ENCODE results near the gene BEST2.

BEST2 gene

DNA sequence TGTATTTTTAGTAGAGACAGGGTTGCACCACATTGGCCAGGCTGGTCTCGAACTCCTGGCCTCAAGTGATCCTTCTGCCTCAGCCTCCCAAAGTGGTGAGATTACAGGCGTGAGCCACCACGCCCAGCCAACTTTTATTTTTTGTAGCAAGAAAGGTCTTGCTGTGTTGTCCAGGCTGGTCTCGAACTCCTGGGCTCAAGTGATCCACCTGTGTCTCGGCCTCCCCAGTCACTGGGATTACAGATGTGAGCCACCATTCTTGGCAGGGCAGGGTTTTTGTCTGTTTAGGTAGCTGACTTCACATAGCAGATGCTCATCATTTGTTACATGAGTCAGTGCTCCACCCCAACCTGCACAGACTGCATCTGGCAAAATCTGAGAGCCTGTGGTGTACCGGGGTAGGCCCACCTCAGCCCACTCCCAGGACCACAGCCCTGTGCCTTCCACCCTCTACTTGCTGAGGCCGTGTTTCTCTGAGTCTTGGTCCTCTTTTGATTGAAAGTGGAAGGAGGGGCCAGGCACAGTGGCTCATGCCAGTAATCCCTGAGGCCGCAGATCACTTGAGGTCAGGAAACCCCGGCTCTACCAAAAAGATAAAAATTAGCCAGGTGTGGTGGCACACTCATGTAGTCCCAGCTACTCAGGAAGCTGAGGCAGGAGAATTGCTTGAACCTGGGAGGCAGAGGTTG is 23.7 kb upstream of the BEST2 start:
- Histone ChIP-seq H3K27me3 (replicated peaks; ENCODE audit: control insufficient read depth, insufficient read depth, low read length, poor library complexity, severe bottlenecking) (no peaks in the 10 kb centered on the region), H3K4me3 (ENCODE audit: insufficient read depth, low read depth, low read length, poor library complexity, severe bottlenecking) (no peak overlapping the region), H3K36me3 (ENCODE audit: control insufficient read depth, insufficient read depth, low read length) (peaks cover 34% of the 10 kb centered on the region), H3K4me1 (ENCODE audit: control insufficient read depth, insufficient read depth, low read length, poor library complexity, severe bottlenecking) (peaks cover 8% of the 10 kb centered on the region), H3K27ac (ENCODE audit: insufficient read depth, low read length, poor library complexity, severe bottlenecking) (no peak overlapping the region), H3K9me3 (ENCODE audit: control insufficient read depth, low read length) (no peaks in the 10 kb centered on the region)
- DNase-seq: no peak

DNA sequence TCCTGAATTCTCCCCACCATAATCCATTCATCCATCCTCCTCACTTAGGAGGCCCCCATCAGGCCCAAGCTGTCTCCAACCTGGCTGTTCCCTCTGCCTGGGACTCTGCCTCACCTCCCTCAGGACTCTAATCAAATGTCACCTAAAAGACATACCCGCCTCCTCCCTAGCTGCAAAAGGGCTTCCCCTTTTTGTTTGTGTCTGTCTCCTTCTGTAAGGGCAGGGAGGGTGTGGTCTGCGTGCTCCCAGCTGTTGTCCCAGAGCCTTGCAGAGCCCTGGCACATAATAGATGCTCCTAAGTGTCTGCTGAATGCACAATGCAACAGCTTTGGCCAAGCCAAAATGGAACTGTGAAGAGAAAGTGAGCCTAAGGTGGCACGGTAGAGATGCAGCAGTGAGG is 21.5 kb upstream of the BEST2 start:
- peaks cover 15% of the 10 kb centered on the region for H3K4me1 ChIP-seq (ENCODE audit: control insufficient read depth, insufficient read depth, low read length, poor library complexity, severe bottlenecking)
- no peaks in the 10 kb centered on the region for H3K9me3 ChIP-seq (ENCODE audit: control insufficient read depth, low read length)
- H3K4me3 ChIP-seq (ENCODE audit: insufficient read depth, low read depth, low read length, poor library complexity, severe bottlenecking): no peak overlapping the region
- H3K27ac ChIP-seq (ENCODE audit: insufficient read depth, low read length, poor library complexity, severe bottlenecking): no peak overlapping the region
- DNase-seq: no peak
- H3K36me3 ChIP-seq (ENCODE audit: control insufficient read depth, insufficient read depth, low read length): peaks cover 34% of the 10 kb centered on the region
- H3K27me3 ChIP-seq (replicated peaks; ENCODE audit: control insufficient read depth, insufficient read depth, low read length, poor library complexity, severe bottlenecking): no peaks in the 10 kb centered on the region

DNA sequence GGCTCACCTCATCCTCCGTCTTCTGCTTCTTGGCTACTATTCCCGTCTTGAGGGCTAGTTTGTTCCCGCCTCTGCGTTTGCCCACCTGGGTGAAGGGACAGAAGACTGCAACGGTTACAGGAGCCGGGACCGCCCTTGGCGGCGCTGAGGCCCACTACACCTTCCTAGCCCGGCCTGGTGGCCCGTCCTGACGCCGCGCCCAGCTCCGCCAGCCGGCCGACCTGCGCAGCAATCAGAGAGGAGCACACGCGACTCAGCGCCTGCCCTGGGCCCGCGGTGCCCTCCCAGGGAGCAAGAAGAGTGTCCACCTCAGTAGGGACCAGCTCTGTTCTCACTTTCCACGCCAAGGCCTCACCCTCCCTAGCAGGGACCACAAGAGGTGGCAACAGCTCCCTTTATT is 20.3 kb upstream of the BEST2 start:
- no peak overlapping the region for H3K27ac ChIP-seq (ENCODE audit: insufficient read depth, low read length, poor library complexity, severe bottlenecking)
- no peak for DNase-seq

GRCh38 chr19:12733369-12734214 is 18.0 kb upstream of the BEST2 start:
- H3K4me3 ChIP-seq (ENCODE audit: insufficient read depth, low read depth, low read length, poor library complexity, severe bottlenecking): peak overlapping the region; percentile 94
- peaks cover 32% of the 10 kb centered on the region for H3K4me1 ChIP-seq (ENCODE audit: control insufficient read depth, insufficient read depth, low read length, poor library complexity, severe bottlenecking)

More for the DNA sequence above, 20.3 kb upstream of the BEST2 start:
- Histone ChIP-seq H3K4me3 (ENCODE audit: insufficient read depth, low read depth, low read length, poor library complexity, severe bottlenecking) (no peak overlapping the region), H3K36me3 (ENCODE audit: control insufficient read depth, insufficient read depth, low read length) (peaks cover 34% of the 10 kb centered on the region), H3K27me3 (replicated peaks; ENCODE audit: control insufficient read depth, insufficient read depth, low read length, poor library complexity, severe bottlenecking) (no peaks in the 10 kb centered on the region), H3K9me3 (ENCODE audit: control insufficient read depth, low read length) (no peaks in the 10 kb centered on the region), H3K4me1 (ENCODE audit: control insufficient read depth, insufficient read depth, low read length, poor library complexity, severe bottlenecking) (peaks cover 19% of the 10 kb centered on the region)

DNA sequence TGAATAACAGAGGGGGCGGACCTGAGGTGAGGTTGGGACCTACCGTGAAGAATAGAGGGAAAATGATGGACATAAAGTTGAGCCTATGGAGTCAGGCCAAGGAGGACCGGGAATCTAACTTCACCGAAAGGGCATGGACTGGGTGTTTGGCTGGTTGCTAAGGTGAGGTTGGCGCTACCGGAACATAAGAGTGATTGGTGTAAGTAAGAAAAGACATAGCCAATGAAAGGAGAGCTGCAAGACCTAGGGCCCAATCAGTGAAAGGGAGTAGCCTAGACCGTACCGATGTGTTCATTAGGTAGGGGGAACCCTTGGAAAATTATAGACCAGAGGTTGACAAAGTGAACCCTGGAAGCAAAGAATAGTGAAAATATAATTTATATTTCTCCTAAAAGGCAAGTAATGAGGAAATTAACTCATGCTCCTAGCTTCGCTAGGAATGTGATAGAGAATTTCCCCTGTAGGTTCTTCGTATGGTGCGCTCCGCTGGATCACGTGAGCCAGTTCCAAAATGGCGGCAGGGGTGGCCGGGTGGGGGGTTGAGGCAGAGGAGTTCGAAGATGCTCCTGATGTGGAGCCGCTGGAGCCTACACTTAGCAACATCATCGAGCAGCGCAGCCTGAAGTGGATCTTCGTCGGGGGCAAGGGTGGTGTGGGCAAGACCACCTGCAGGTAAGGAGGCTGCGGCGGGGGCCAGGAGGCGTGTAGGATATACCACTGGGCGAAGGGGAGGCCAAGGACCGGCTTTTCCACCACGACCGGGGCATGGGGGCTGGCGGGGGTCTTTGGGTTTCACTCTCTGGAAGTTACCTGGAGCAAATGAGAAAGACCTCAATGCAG is 14.4 kb upstream of the BEST2 start, which contains the start of gene GET3:
Gene GET3 (plus strand): TSS at position 503 of the 840 bp plus-strand sequence. CDS start 9 bp downstream, at position 512.
- Histone ChIP-seq H3K36me3 (ENCODE audit: control insufficient read depth, insufficient read depth, low read length) (no peaks in the 10 kb centered on the region), H3K27ac (ENCODE audit: insufficient read depth, low read length, poor library complexity, severe bottlenecking) (peak within 1 kb of the TSS; percentile 90), H3K27me3 (replicated peaks; ENCODE audit: control insufficient read depth, insufficient read depth, low read length, poor library complexity, severe bottlenecking) (no peaks in the 10 kb centered on the region), H3K4me1 (ENCODE audit: control insufficient read depth, insufficient read depth, low read length, poor library complexity, severe bottlenecking) (peaks cover 29% of the 10 kb centered on the region), H3K4me3 (ENCODE audit: insufficient read depth, low read depth, low read length, poor library complexity, severe bottlenecking) (peak within 1 kb of the TSS; percentile 85), H3K9me3 (ENCODE audit: control insufficient read depth, low read length) (no peaks in the 10 kb centered on the region)
- peak; percentile 62 to 76 (median 63) for DNase-seq

More at GRCh38 chr19:12733369-12734214, 18.0 kb upstream of the BEST2 start:
- no peak for DNase-seq
- Histone ChIP-seq H3K9me3 (ENCODE audit: control insufficient read depth, low read length) (no peaks in the 10 kb centered on the region), H3K27me3 (replicated peaks; ENCODE audit: control insufficient read depth, insufficient read depth, low read length, poor library complexity, severe bottlenecking) (no peaks in the 10 kb centered on the region), H3K36me3 (ENCODE audit: control insufficient read depth, insufficient read depth, low read length) (peaks cover 27% of the 10 kb centered on the region), H3K27ac (ENCODE audit: insufficient read depth, low read length, poor library complexity, severe bottlenecking) (peak overlapping the region; percentile 96)

- peaks cover 28% of the 10 kb centered on the region for H3K4me1 ChIP-seq (ENCODE audit: control insufficient read depth, insufficient read depth, low read length, poor library complexity, severe bottlenecking)
- peak overlapping the region; percentile 90 for H3K27ac ChIP-seq (ENCODE audit: insufficient read depth, low read length, poor library complexity, severe bottlenecking)
- H3K36me3 ChIP-seq (ENCODE audit: control insufficient read depth, insufficient read depth, low read length): no peaks in the 10 kb centered on the region
- H3K27me3 ChIP-seq (replicated peaks; ENCODE audit: control insufficient read depth, insufficient read depth, low read length, poor library complexity, severe bottlenecking): no peaks in the 10 kb centered on the region
- H3K9me3 ChIP-seq (ENCODE audit: control insufficient read depth, low read length): no peaks in the 10 kb centered on the region
- H3K4me3 ChIP-seq (ENCODE audit: insufficient read depth, low read depth, low read length, poor library complexity, severe bottlenecking): peak overlapping the region; percentile 85
- no peak for DNase-seq
These were observed 13.7 kb upstream of the BEST2 start for GRCh38 chr19:12737835-12738351.

DNA sequence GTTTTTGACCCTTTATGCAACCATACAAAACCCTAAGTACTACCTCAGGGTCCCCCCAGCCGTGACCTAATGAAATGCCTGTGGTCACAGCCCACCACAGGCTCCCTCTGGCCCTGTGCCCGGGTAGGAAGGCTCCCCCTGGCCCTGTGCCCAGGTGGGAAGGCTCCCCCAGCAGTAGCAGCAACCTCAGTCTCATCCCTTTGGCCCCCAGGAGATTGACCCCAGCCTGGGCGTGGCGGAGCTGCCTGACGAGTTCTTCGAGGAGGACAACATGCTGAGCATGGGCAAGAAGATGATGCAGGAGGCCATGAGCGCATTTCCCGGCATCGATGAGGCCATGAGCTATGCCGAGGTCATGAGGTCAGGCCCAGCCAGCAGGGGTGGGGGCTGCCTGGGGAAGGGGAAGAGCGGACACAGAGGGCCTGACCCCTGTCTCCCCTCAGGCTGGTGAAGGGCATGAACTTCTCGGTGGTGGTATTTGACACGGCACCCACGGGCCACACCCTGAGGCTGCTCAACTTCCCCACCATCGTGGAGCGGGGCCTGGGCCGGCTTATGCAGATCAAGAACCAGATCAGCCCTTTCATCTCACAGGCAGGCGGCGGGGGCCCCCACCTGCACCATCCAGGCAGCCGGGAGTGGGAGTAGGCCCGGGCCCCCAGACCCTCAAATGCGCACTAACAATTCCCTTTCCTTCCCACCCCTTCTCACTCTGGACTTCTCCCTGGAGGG is 6.3 kb upstream of the BEST2 start:
- Histone ChIP-seq H3K4me3 (ENCODE audit: insufficient read depth, low read depth, low read length, poor library complexity, severe bottlenecking) (no peak overlapping the region), H3K9me3 (ENCODE audit: control insufficient read depth, low read length) (peaks cover 6% of the 10 kb centered on the region), H3K27ac (ENCODE audit: insufficient read depth, low read length, poor library complexity, severe bottlenecking) (no peak overlapping the region), H3K27me3 (replicated peaks; ENCODE audit: control insufficient read depth, insufficient read depth, low read length, poor library complexity, severe bottlenecking) (no peaks in the 10 kb centered on the region), H3K4me1 (ENCODE audit: control insufficient read depth, insufficient read depth, low read length, poor library complexity, severe bottlenecking) (no peaks in the 10 kb centered on the region), H3K36me3 (ENCODE audit: control insufficient read depth, insufficient read depth, low read length) (peaks cover 34% of the 10 kb centered on the region)
- DNase-seq: no peak

GRCh38 chr19:12748489-12748888 is 3.1 kb upstream of the BEST2 start:
- H3K36me3 ChIP-seq (ENCODE audit: control insufficient read depth, insufficient read depth, low read length): peaks cover 34% of the 10 kb centered on the region
- no peaks in the 10 kb centered on the region for H3K4me1 ChIP-seq (ENCODE audit: control insufficient read depth, insufficient read depth, low read length, poor library complexity, severe bottlenecking)
- H3K4me3 ChIP-seq (ENCODE audit: insufficient read depth, low read depth, low read length, poor library complexity, severe bottlenecking): no peak overlapping the region
- peaks cover 6% of the 10 kb centered on the region for H3K9me3 ChIP-seq (ENCODE audit: control insufficient read depth, low read length)
- H3K27ac ChIP-seq (ENCODE audit: insufficient read depth, low read length, poor library complexity, severe bottlenecking): no peak overlapping the region
- peaks cover under 1% of the 10 kb centered on the region for H3K27me3 ChIP-seq (replicated peaks; ENCODE audit: control insufficient read depth, insufficient read depth, low read length, poor library complexity, severe bottlenecking)
- DNase-seq: no peak

- peaks cover 28% of the 10 kb centered on the region for H3K36me3 ChIP-seq (ENCODE audit: control insufficient read depth, insufficient read depth, low read length)
- no peak overlapping the region for H3K27ac ChIP-seq (ENCODE audit: insufficient read depth, low read length, poor library complexity, severe bottlenecking)
- peaks cover 4% of the 10 kb centered on the region for H3K27me3 ChIP-seq (replicated peaks; ENCODE audit: control insufficient read depth, insufficient read depth, low read length, poor library complexity, severe bottlenecking)
- no peaks in the 10 kb centered on the region for H3K4me1 ChIP-seq (ENCODE audit: control insufficient read depth, insufficient read depth, low read length, poor library complexity, severe bottlenecking)
- no peak overlapping the region for H3K4me3 ChIP-seq (ENCODE audit: insufficient read depth, low read depth, low read length, poor library complexity, severe bottlenecking)
- H3K9me3 ChIP-seq (ENCODE audit: control insufficient read depth, low read length): peaks cover 6% of the 10 kb centered on the region
- DNase-seq: no peak
These were observed 1.6 kb upstream of the BEST2 start for GRCh38 chr19:12749938-12750521.

Data from effector memory CD4-positive, alpha-beta T cell (primary cell).